ENCODE data around the gene ATP9A. TPM values are rescaled to one million over a fixed set of nuclear protein-coding genes. Genes with fewer than 3 reads are reported as not detected.
"Not testable (repeated sequence)": the region's sequence is repeated elsewhere in the genome, so short reads cannot be mapped to it uniquely, and the experiment has no call there.

The ATP9A gene
- total RNA-seq, 1 donor from 2014 or later = 23.1 TPM

GRCh38 chr20:51687108-51687507 lies 81.1 kb downstream of the ATP9A start:
- Histone ChIP-seq H3K27me3 (ENCODE audit: low read depth) (no peaks in the 10 kb centered on the region), H3K4me3 (no peak overlapping the region), H3K36me3 (peaks cover 13% of the 10 kb centered on the region), H3K9me3 (no peaks in the 10 kb centered on the region), H3K4me1 (no peaks in the 10 kb centered on the region), H3K27ac (no peak overlapping the region)
- TF ChIP-seq CTCF (IDR thresholded peaks at IDR 0.05) = no peak
- DNase-seq (no peak), ATAC-seq (no peak)
- intact Hi-C loops (cut with DNase I) = no loop called here

GRCh38 chr20:51685494-51685893 lies 82.7 kb downstream of the ATP9A start:
- intact Hi-C loops (cut with DNase I); H3K4me3 ChIP-seq; H3K4me1 ChIP-seq; H3K27me3 ChIP-seq (ENCODE audit: low read depth); H3K9me3 ChIP-seq; H3K27ac ChIP-seq; ATAC-seq; DNase-seq: not testable (repeated sequence)
- peaks cover 11% of the 10 kb centered on the region for H3K36me3 ChIP-seq

- no peaks in the 10 kb centered on the region for H3K4me1 ChIP-seq
- TF ChIP-seq CTCF (IDR thresholded peaks at IDR 0.05) = no peak
- intact Hi-C loops (cut with DNase I) = no loop called here
- H3K27me3 ChIP-seq (ENCODE audit: low read depth) = no peaks in the 10 kb centered on the region
- H3K4me3 ChIP-seq = no peak overlapping the region
- no peak overlapping the region for H3K27ac ChIP-seq
- H3K9me3 ChIP-seq = no peaks in the 10 kb centered on the region
- H3K36me3 ChIP-seq = peaks cover 4% of the 10 kb centered on the region
- DNase-seq (no peak), ATAC-seq (no peak)
Measured at GRCh38 chr20:51680067-51680749, 88.0 kb downstream of the ATP9A start.

- no peaks in the 10 kb centered on the region for H3K27me3 ChIP-seq (ENCODE audit: low read depth)
- TF ChIP-seq CTCF (IDR thresholded peaks at IDR 0.05) = no peak
- no peak for DNase-seq
- H3K9me3 ChIP-seq = no peaks in the 10 kb centered on the region
- H3K27ac ChIP-seq = no peak overlapping the region
- no peak for ATAC-seq
- H3K4me1 ChIP-seq = no peaks in the 10 kb centered on the region
- H3K4me3 ChIP-seq = no peak overlapping the region
- intact Hi-C loops (cut with DNase I) = no loop called here
- peaks cover 11% of the 10 kb centered on the region for H3K36me3 ChIP-seq
Measured at GRCh38 chr20:51679254-51679921, 88.8 kb downstream of the ATP9A start.

- peaks cover 22% of the 10 kb centered on the region for H3K36me3 ChIP-seq
- no peak for ATAC-seq
- DNase-seq = no peak
Measured at GRCh38 chr20:51678026-51678697, 90.0 kb downstream of the ATP9A start.

More at GRCh38 chr20:51678026-51678697, 90.0 kb downstream of the ATP9A start:
- Histone ChIP-seq H3K9me3 (no peaks in the 10 kb centered on the region), H3K27ac (no peak overlapping the region), H3K4me1 (no peaks in the 10 kb centered on the region), H3K4me3 (no peak overlapping the region), H3K27me3 (ENCODE audit: low read depth) (no peaks in the 10 kb centered on the region)
- no peak for TF ChIP-seq CTCF (IDR thresholded peaks at IDR 0.05)
- intact Hi-C loops (cut with DNase I) = no loop called here

Data from lower lobe of right lung (tissue), 2 donors.